GM10266 (cell line): Measurements from ENCODE around the gene SDK1.

Experiments
- DNase-seq: peaks from one replicate; pipeline ENCODE4 v3.0.0; 2012; ENCODE audit errors: extremely low spot score
- TF ChIP-seq, protein P1 (sequence below): IDR thresholded peaks from 2 replicates; pipeline ENCODE4 v1.5.1; 2012; ENCODE audit warnings: mild to moderate bottlenecking, low read depth; ENCODE audit not compliant: control insufficient read depth, insufficient read depth; ENCODE audit errors: missing control alignments

The SDK1 gene

DNA sequence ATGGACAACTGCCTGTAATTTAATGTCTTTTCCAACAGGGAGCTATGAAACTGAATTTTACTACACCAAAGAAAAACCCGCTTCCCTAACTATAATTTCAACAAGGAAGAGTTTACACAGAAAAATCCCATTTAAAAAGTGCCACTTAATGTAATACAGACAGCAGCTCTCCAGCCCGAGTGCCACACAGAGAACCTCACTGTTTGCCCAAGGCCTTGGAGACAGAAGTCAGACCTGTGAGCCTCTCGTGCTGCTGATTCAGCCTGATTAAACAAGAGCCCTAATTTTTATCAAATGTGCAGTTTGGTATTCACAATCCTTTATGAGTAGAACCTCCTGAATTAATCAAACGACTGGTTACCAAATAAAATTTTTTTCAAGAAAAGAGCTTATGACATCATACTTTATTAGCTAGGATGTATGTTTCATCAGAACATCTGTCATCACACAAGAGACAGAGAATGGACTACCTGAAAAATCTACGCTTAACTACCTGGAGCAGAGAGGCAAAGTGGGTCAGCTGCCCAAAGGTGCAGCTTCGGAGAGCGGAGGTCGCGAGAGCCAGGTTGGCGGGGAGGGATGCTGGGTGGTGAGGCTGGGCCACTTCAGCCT is 543.6 kb downstream of the SDK1 start:
- no peak for DNase-seq
- TF ChIP-seq, protein P1, sequence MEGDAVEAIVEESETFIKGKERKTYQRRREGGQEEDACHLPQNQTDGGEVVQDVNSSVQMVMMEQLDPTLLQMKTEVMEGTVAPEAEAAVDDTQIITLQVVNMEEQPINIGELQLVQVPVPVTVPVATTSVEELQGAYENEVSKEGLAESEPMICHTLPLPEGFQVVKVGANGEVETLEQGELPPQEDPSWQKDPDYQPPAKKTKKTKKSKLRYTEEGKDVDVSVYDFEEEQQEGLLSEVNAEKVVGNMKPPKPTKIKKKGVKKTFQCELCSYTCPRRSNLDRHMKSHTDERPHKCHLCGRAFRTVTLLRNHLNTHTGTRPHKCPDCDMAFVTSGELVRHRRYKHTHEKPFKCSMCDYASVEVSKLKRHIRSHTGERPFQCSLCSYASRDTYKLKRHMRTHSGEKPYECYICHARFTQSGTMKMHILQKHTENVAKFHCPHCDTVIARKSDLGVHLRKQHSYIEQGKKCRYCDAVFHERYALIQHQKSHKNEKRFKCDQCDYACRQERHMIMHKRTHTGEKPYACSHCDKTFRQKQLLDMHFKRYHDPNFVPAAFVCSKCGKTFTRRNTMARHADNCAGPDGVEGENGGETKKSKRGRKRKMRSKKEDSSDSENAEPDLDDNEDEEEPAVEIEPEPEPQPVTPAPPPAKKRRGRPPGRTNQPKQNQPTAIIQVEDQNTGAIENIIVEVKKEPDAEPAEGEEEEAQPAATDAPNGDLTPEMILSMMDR: no peak

DNA sequence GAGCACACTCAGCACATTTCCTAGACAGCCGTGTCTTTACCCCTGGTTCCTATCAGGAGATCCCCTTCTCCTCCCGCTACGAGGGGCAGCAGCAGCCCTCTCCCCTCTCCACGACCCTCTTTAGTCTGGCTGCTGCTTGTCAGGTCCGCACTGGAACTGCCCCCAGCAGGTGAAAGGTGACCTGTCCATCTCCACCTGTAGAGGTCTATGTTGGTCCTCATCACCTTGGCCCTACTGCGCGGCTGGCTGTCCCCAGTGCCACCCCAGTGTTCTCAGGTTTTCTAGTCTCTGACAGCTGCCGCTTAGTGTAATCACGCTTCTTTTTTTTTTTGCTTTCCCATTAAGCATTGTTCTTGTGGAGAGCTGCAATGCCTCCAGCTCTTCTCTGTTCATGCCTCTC is 545.7 kb downstream of the SDK1 start:
- TF ChIP-seq, protein P1: no peak
- no peak for DNase-seq

DNA sequence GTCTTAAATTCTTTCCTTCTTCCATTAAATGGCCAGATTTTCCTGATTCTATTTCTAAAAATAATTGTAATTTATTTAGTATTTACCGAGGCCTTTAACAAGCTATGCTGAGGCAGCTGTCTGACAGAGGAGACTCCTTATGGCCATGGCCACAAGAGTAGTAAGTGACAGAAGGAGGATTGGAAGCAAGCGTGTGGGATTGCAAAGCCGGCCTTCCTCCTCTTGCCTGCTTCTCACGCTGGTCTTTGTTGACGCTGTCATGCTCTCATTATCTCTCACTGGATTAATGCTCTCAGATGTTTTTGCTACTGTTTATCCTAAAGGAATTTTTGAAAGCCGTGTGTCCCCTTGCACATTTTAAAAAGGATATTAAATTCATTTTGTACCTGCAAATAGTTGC is 546.3 kb downstream of the SDK1 start:
- TF ChIP-seq, protein P1: no peak
- no peak for DNase-seq

DNA sequence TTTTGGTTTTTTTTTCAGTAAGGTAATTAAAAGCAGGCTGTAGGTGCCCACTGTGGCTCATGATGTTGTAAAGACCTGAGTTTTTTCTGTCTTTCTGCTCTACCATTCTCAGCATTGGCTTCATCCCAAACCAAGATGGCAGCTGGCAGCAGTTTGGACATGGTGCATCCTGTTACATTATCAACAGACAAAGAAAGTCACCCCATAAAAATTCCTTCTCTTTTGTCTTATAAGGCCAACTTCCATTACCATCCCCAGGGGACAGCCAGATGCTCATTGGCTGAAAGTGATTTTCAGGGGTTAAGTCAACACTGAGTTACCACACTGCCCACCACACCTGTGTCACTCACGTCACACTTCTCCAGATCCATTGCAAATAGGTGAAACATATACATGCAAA is 558.4 kb downstream of the SDK1 start:
- DNase-seq: no peak
- TF ChIP-seq, protein P1: no peak

DNA sequence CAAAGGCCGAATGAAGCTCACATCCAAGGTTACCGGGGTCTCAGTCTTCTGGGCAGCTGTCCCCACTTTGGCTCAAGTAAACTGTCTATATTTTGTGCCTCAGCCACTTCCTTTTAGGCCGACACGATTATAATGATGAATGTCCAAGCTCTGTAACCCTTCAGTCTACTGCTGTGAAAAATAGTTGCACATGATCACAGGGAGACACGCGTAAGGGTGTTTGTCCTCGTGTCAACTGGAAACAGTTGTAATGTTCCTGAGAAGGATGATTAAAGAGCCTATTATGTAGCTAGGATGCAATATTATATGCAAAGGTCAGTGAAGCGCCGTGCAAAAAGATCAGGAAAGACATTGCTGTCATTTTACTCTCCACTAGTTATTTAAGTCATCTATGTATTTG is 559.9 kb downstream of the SDK1 start:
- DNase-seq: no peak
- TF ChIP-seq, protein P1: no peak

DNA sequence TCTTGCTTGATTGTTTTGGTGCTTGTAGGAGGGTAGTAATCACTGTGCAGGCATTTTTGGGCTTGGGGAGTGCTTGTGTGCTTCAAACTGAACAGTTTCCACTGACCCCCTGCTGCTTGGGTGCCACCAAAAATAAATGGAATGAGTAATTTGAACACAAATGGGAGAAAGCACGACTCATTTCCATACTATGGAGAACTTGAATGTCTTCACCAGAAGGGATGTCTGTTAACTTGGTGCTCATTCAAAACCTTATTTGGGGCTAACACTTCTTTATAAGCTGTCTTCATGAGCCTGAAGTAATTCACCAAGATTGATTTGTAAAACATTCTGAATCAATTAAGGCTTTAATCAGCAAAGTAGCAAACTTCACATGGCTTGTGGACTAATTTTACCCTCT is 560.3 kb downstream of the SDK1 start:
- no peak for DNase-seq
- TF ChIP-seq, protein P1: no peak

DNA sequence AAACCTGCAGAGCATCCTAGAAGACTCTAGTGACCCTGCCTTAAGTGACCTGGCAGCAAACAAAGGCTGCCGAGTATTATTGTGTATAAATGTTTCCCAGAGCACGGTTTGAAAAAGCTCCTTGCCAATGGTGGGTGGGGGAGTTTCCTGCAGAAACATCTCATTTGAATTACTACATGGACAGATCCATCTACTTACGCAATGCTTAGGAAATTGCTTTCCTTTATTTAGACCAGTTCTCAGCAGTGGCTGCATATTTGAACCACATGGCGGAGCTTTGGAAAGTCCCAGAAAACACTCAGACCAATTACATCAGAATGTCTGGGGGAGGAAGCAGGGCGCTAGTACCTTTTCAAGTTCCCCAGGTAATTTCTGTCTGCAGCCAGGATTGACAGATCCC is 560.9 kb downstream of the SDK1 start:
- no peak for DNase-seq
- TF ChIP-seq, protein P1: no peak
